Mesenteric fat pad (tissue), 1 donor: ENCODE results near the gene RALGAPB. TPM values are rescaled to one million over a fixed set of nuclear protein-coding genes. Genes with fewer than 3 reads are reported as not detected.

Experiments used
- DNase-seq: peaks from one replicate; pipeline ENCODE4 v3.0.0-alpha.2; 2020; ENCODE audit warnings: low spot score
- microRNA-seq: library from miRNA; unstranded; fragments of <30 nt; microRNA quantifications from one replicate; pipeline ENCODE4 v1.2.0, GENCODE V29; 2020; ENCODE audit warnings: borderline number of aligned reads
- total RNA-seq: library from RNA; stranded (reverse); fragmentation: NEBNext Ultra II Directional; extraction: Animal tissue kit (Norgen Biotek cat#: 25700); gene quantifications from one replicate; pipeline ENCODE4 v1.2.1, GENCODE V29; 2021
- donor health status: DM: yes; HTN: yes; CAD: no.

The RALGAPB gene
- total RNA-seq, 1 donor from 2014 or later, result 29.7 TPM

GRCh38 chr20:38608188-38608587, 135.5 kb downstream of the RALGAPB start:
- no peak for DNase-seq

GRCh38 chr20:38609815-38610214, 137.2 kb downstream of the RALGAPB start:
- DNase-seq, result no peak

- no peak for DNase-seq
Observed at GRCh38 chr20:38610521-38610920, 137.9 kb downstream of the RALGAPB start.

- DNase-seq, result no peak
Observed at GRCh38 chr20:38612751-38613515, 140.3 kb downstream of the RALGAPB start.

- no peak for DNase-seq
Observed at GRCh38 chr20:38615283-38615682, 142.6 kb downstream of the RALGAPB start.

- no peak for DNase-seq
Observed at GRCh38 chr20:38616457-38616856, 143.8 kb downstream of the RALGAPB start.

- no peak for DNase-seq
Observed at GRCh38 chr20:38617011-38617829, 144.6 kb downstream of the RALGAPB start.

- no peak for DNase-seq
Observed at GRCh38 chr20:38617830-38618196, 145.2 kb downstream of the RALGAPB start.

- no peak for DNase-seq
Observed at GRCh38 chr20:38620441-38620840, 147.8 kb downstream of the RALGAPB start.

GRCh38 chr20:38623061-38623460, 150.4 kb downstream of the RALGAPB start:
- no peak for DNase-seq

- no peak for DNase-seq
Observed at GRCh38 chr20:38624084-38624483, 151.4 kb downstream of the RALGAPB start.

GRCh38 chr20:38625896-38626295, 153.3 kb downstream of the RALGAPB start:
- DNase-seq, result no peak

GRCh38 chr20:38626921-38627659, 154.4 kb downstream of the RALGAPB start:
- DNase-seq, result no peak

Small RNA genes within 50 kb of the gene (microRNA-seq; reads per million reads assigned to microRNA genes)
- not detected for gene MIR548O2

Other genes with a start within 250 kb of the RALGAPB start
- gene KIAA1755, start 212.1 kb upstream of the RALGAPB start, total RNA-seq, result 5.6 TPM
- gene BPI, start 168.7 kb upstream of the RALGAPB start, total RNA-seq, result not detected
- gene LBP, start 126.4 kb upstream of the RALGAPB start, total RNA-seq, result 59.3 TPM
- 63.9 TPM for gene SNHG17, start 37.5 kb upstream of the RALGAPB start, total RNA-seq
- gene ADIG, start 108.4 kb downstream of the RALGAPB start, total RNA-seq, result not detected
- gene ARHGAP40, start 129.0 kb downstream of the RALGAPB start, total RNA-seq, result not detected